HFF-Myc (cell line): Measurements from ENCODE around the gene KCTD21.
A peak's percentile ranks its signal among the peaks of the same experiment; 100 is the strongest.

ENCODE experiments used
- DNase-seq: peaks from one replicate; pipeline ENCODE4 v3.0.0-alpha.2; 2011; ENCODE audit warnings: low read depth; ENCODE audit errors: extremely low read depth
- H3K4me3 ChIP-seq: replicated peaks from 2 replicates; pipeline ENCODE4 v1.5.1; 2011; ENCODE audit warnings: low read depth, mild to moderate bottlenecking, control low read depth, low read length
- CTCF ChIP-seq: IDR thresholded peaks from 2 replicates; pipeline ENCODE4 v1.5.1; 2012; ENCODE audit warnings: mild to moderate bottlenecking, low read depth, low read length, control low read depth; ENCODE audit errors: missing control alignments

Gene KCTD21

GRCh38 chr11:78192911-78193351 is 4.5 kb upstream of the KCTD21 start:
- no peak for DNase-seq
- TF ChIP-seq CTCF: no peak
- H3K4me3 ChIP-seq: no peak overlapping the region

DNA sequence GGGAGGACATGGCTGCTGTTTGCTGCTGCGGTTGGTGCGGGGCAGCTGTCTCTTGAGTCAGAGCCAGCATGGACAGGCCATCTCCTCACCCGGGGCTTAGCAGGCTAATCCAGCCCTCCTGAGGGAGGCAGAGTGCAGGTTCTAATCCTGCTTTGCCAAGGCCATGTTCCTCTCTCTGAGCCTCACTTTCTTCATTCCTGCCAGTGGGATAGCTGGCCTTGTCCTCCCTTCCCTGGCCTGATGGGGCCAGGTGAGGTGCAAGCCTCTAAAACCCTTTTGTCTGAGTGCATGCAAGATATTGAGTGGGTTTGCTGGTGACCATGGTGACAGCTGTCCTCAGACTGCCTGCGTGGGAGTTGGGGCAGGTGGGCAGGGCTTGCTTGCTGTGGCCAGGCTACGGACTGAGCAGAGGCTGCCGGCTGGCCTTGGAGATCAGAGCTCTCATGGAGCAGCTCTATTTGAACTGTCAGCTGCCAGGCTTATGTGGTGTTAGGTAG is 3.8 kb upstream of the KCTD21 start:
- no peak for DNase-seq
- no peak overlapping the region for H3K4me3 ChIP-seq
- no peak for TF ChIP-seq CTCF

DNA sequence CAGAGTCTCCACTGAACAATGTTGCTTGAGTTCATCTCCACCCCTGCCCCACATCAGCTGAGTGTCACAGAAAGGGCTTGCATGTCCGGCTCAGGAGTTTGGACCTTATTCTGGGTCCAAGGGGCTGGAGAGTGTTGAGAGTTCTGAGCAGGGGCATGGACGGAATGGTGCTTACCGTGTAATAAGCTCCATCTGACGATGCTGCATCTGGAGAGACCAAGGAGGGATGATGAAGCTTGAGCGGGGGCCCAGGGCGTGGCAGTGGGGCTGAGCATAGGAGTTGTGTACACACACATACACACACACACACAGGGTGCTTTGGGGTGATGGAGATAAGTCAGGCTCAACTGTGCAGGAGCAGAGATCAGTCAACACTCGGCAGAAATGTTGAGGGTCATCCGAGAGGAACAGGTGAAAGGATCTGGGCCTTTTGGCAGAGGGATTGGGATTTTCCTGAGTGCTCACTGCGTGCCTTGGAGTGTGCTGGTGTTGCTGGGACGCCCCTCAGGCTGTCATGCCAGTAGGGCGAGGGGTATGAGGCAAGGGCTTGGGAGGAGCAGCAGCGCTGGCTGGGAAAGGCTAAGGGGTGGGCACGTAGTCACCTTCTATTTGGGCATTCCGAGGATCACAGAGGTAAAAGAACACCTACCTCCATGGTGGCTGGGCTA is 2.6 kb upstream of the KCTD21 start:
- DNase-seq: no peak
- no peak overlapping the region for H3K4me3 ChIP-seq
- TF ChIP-seq CTCF: no peak

GRCh38 chr11:78190374-78190773 is 1.9 kb upstream of the KCTD21 start:
- no peak overlapping the region for H3K4me3 ChIP-seq
- TF ChIP-seq CTCF: no peak
- DNase-seq: no peak

GRCh38 chr11:78189851-78190250 is 1.4 kb upstream of the KCTD21 start:
- no peak for TF ChIP-seq CTCF
- peak overlapping the region; percentile 79 for H3K4me3 ChIP-seq
- no peak for DNase-seq

DNA sequence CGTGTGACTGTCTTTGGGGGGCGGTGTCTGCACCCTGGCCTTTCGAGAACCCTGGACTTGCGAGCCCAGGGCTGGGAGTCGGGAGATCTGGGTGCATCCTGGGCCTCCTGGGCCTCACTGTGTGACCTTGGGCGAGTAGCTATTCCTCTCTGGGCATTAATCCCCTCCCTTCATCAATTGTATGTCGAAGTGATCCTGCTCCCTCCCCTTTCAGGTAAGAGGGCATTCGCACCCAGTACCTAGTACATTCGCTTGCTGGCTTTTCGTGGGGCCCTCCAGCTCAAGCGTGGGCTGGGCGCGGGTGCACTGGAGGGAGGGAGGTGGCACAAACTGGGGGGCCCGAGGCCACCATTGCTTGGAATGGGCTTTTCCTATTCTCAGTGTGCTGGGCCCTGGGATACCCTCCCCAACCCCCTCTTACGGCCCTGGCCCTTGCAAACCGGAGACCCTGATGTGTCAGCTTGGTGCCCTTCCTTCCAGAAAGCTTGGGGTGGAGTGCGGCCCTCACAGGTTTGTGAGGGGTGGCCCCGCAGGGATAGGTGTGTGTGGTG is 823 bp upstream of the KCTD21 start:
- DNase-seq: no peak
- TF ChIP-seq CTCF: no peak
- peak overlapping the region; percentile 79 for H3K4me3 ChIP-seq
